Measurements from ENCODE around the gene COBL.

COBL gene

GRCh38 chr7:51340029-51340838 lies 23.6 kb upstream of the COBL start:
- no peaks in the 10 kb centered on the region for H3K36me3 Mint-ChIP-seq (ENCODE audit: low read depth)
- no peaks in the 10 kb centered on the region for H3K9me3 Mint-ChIP-seq
- no peak overlapping the region for H3K27ac Mint-ChIP-seq
- H3K4me1 Mint-ChIP-seq (ENCODE audit: low read depth) = no peaks in the 10 kb centered on the region
- H3K27me3 Mint-ChIP-seq (ENCODE audit: low read depth) = peaks cover 3% of the 10 kb centered on the region
- no peak overlapping the region for H3K4me3 Mint-ChIP-seq

DNA sequence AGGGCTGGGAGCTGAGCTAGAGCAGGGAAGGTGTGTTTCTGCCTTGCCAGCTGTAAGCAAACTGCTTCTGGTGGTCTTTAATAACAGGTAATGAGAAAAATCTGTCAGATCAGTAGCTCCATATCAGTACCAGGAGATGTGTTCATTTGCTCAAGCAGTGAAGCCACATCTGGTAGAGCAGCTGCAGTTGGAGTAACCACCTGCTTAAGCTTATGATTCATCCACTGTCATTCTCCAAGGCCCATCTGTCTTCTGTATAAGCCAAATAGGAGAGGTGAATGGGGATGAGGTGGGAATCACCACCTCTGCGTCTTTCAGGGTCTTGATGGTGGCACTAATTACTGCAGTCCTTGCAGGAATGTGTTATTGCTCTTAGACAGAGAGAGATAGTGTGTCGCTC lies 18.4 kb upstream of the COBL start:
- Mint-ChIP-seq H3K4me1 (ENCODE audit: low read depth) (no peaks in the 10 kb centered on the region), H3K27ac (no peak overlapping the region), H3K9me3 (no peaks in the 10 kb centered on the region), H3K27me3 (ENCODE audit: low read depth) (no peaks in the 10 kb centered on the region), H3K36me3 (ENCODE audit: low read depth) (no peaks in the 10 kb centered on the region), H3K4me3 (no peak overlapping the region)

DNA sequence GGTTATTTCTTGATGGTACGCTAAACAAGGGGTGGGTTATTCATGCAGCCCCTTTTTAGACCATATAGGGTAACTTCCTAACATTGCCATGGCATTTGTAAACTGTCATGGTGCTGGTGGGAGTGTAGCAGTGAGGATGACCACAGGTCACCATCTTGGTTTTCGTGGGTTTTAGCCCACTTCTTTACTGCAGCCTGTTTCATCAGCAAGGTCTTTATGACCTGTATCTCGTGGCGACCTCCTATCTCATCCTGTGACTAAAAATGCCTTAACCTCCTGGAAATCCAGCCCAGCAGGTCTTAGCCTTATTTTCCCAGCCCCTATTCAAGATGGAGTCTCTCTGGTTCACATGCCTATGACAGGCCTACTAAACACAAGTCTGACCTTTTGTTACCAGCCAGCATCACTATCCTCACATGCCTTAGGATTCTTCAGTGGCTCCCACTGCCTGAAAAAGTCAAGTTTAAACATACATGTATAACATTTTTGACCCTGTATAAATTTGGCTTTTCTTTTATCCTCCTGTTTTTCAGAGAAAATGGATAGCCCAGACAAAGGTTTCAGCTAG lies 13.2 kb upstream of the COBL start:
- Mint-ChIP-seq H3K27ac (no peak overlapping the region), H3K4me1 (ENCODE audit: low read depth) (no peaks in the 10 kb centered on the region), H3K9me3 (no peaks in the 10 kb centered on the region), H3K27me3 (ENCODE audit: low read depth) (no peaks in the 10 kb centered on the region), H3K36me3 (ENCODE audit: low read depth) (no peaks in the 10 kb centered on the region), H3K4me3 (no peak overlapping the region)

DNA sequence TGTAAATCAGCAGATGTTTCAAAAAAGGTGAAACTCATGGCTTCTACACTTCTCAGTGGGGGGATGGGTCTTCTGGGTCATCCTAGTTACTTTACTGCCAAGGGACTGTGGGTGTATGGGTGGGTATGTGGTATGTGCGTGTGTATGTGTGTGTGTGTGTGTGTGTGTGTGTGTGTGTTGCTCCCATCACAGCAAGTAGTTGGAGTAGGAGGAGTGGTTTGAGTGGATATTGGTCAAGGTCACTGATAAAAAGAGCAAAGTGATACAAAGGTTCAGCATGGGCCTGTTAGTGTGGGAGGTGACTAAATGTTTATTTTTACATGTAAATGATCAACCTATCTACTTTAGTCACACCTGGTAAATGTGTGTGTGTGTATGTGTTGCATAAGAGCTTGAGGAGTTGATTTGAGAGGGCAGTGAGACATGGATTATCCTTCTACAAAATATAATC lies 11.8 kb upstream of the COBL start:
- H3K4me1 Mint-ChIP-seq (ENCODE audit: low read depth) = no peaks in the 10 kb centered on the region
- H3K4me3 Mint-ChIP-seq = no peak overlapping the region
- no peaks in the 10 kb centered on the region for H3K9me3 Mint-ChIP-seq
- H3K27ac Mint-ChIP-seq = no peak overlapping the region
- H3K36me3 Mint-ChIP-seq (ENCODE audit: low read depth) = no peaks in the 10 kb centered on the region
- no peaks in the 10 kb centered on the region for H3K27me3 Mint-ChIP-seq (ENCODE audit: low read depth)

GRCh38 chr7:51327287-51327717 lies 10.7 kb upstream of the COBL start:
- no peaks in the 10 kb centered on the region for H3K27me3 Mint-ChIP-seq (ENCODE audit: low read depth)
- no peak overlapping the region for H3K27ac Mint-ChIP-seq
- H3K9me3 Mint-ChIP-seq = no peaks in the 10 kb centered on the region
- no peaks in the 10 kb centered on the region for H3K36me3 Mint-ChIP-seq (ENCODE audit: low read depth)
- H3K4me1 Mint-ChIP-seq (ENCODE audit: low read depth) = no peaks in the 10 kb centered on the region
- H3K4me3 Mint-ChIP-seq = no peak overlapping the region

DNA sequence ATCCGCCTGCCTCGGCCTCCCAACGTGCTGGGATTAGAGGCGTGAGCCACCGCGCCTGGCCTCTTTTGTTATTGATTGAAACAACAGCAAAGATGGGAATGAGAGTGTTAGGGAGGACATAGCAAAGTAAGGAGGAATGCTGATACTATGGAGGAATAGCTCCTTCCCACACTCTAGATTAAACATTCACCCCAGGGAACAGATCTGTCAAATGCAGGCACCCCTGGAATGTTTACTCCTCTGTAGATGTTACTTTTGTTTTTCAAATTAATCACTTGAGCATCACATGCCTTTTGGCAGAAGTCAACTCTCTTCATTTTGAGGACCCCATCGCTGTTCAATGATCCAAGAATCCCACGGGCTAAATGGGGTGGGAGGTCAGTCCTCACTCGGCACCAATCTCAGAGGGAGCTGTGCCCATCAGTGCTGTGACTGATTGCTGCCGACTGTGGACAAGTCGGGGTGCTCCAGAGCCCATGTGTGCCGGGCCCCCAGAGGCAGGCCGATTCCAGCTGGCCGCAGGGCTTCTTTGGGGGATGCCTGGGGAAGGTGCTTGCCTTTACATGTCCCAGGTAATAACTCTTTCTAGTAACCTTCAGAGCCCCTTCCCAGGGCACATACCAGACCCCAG lies 10.2 kb upstream of the COBL start:
- Mint-ChIP-seq H3K4me3 (no peak overlapping the region), H3K4me1 (ENCODE audit: low read depth) (no peaks in the 10 kb centered on the region), H3K27ac (no peak overlapping the region), H3K27me3 (ENCODE audit: low read depth) (no peaks in the 10 kb centered on the region), H3K36me3 (ENCODE audit: low read depth) (no peaks in the 10 kb centered on the region), H3K9me3 (no peaks in the 10 kb centered on the region)

GRCh38 chr7:51325908-51326307 lies 9.3 kb upstream of the COBL start:
- Mint-ChIP-seq H3K27me3 (ENCODE audit: low read depth) (no peaks in the 10 kb centered on the region), H3K4me3 (no peak overlapping the region), H3K4me1 (ENCODE audit: low read depth) (no peaks in the 10 kb centered on the region), H3K9me3 (no peaks in the 10 kb centered on the region), H3K36me3 (ENCODE audit: low read depth) (no peaks in the 10 kb centered on the region), H3K27ac (no peak overlapping the region)

- Mint-ChIP-seq H3K4me3 (no peak overlapping the region), H3K9me3 (no peaks in the 10 kb centered on the region), H3K4me1 (ENCODE audit: low read depth) (no peaks in the 10 kb centered on the region), H3K27me3 (ENCODE audit: low read depth) (no peaks in the 10 kb centered on the region), H3K36me3 (ENCODE audit: low read depth) (no peaks in the 10 kb centered on the region), H3K27ac (no peak overlapping the region)
Observed at GRCh38 chr7:51325261-51325676, 8.7 kb upstream of the COBL start.

- Mint-ChIP-seq H3K9me3 (no peaks in the 10 kb centered on the region), H3K36me3 (ENCODE audit: low read depth) (no peaks in the 10 kb centered on the region), H3K4me3 (no peak overlapping the region), H3K27me3 (ENCODE audit: low read depth) (peaks cover 4% of the 10 kb centered on the region), H3K27ac (no peak overlapping the region), H3K4me1 (ENCODE audit: low read depth) (no peaks in the 10 kb centered on the region)
Observed at GRCh38 chr7:51324206-51324898, 7.7 kb upstream of the COBL start.

- H3K9me3 Mint-ChIP-seq = no peaks in the 10 kb centered on the region
- H3K4me3 Mint-ChIP-seq = no peak overlapping the region
- H3K27ac Mint-ChIP-seq = no peak overlapping the region
- H3K27me3 Mint-ChIP-seq (ENCODE audit: low read depth) = peaks cover 27% of the 10 kb centered on the region
- H3K36me3 Mint-ChIP-seq (ENCODE audit: low read depth) = no peaks in the 10 kb centered on the region
- H3K4me1 Mint-ChIP-seq (ENCODE audit: low read depth) = no peaks in the 10 kb centered on the region
Observed at GRCh38 chr7:51321961-51322515, 5.4 kb upstream of the COBL start.

GRCh38 chr7:51318886-51319579 lies 2.4 kb upstream of the COBL start:
- H3K9me3 Mint-ChIP-seq = no peaks in the 10 kb centered on the region
- no peaks in the 10 kb centered on the region for H3K36me3 Mint-ChIP-seq (ENCODE audit: low read depth)
- H3K27me3 Mint-ChIP-seq (ENCODE audit: low read depth) = peaks cover 48% of the 10 kb centered on the region
- H3K4me3 Mint-ChIP-seq = no peak overlapping the region
- no peak overlapping the region for H3K27ac Mint-ChIP-seq
- peaks cover 2% of the 10 kb centered on the region for H3K4me1 Mint-ChIP-seq (ENCODE audit: low read depth)

- H3K9me3 Mint-ChIP-seq = no peaks in the 10 kb centered on the region
- H3K27ac Mint-ChIP-seq = no peak overlapping the region
- peaks cover 2% of the 10 kb centered on the region for H3K4me1 Mint-ChIP-seq (ENCODE audit: low read depth)
- H3K4me3 Mint-ChIP-seq = no peak overlapping the region
- H3K36me3 Mint-ChIP-seq (ENCODE audit: low read depth) = no peaks in the 10 kb centered on the region
- H3K27me3 Mint-ChIP-seq (ENCODE audit: low read depth) = peaks cover 55% of the 10 kb centered on the region
Observed at GRCh38 chr7:51318001-51318400, 1.4 kb upstream of the COBL start.

DNA sequence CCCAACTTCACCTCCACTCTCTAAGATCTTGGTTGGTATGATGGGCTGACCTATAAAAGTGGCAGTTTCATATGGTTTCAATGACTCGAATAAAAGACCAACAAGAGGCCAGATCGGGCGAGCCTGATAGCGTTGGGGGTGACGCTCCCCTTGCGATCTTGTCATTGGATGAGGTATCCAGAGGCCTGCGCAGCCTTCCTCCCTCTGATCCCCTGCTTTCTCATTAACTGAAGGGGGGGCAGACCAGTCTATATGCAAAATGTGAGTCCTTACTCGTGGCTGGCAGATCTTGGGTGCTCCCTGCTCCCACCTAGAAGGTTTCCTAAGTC lies 937 bp upstream of the COBL start:
- H3K4me1 Mint-ChIP-seq (ENCODE audit: low read depth) = peaks cover 2% of the 10 kb centered on the region
- H3K27me3 Mint-ChIP-seq (ENCODE audit: low read depth) = peaks cover 56% of the 10 kb centered on the region
- no peak overlapping the region for H3K27ac Mint-ChIP-seq
- H3K36me3 Mint-ChIP-seq (ENCODE audit: low read depth) = no peaks in the 10 kb centered on the region
- no peaks in the 10 kb centered on the region for H3K9me3 Mint-ChIP-seq
- no peak overlapping the region for H3K4me3 Mint-ChIP-seq

- no peak overlapping the region for H3K27ac Mint-ChIP-seq
- no peak overlapping the region for H3K4me3 Mint-ChIP-seq
- H3K27me3 Mint-ChIP-seq (ENCODE audit: low read depth) = peaks cover 61% of the 10 kb centered on the region
- peaks cover 2% of the 10 kb centered on the region for H3K4me1 Mint-ChIP-seq (ENCODE audit: low read depth)
- no peaks in the 10 kb centered on the region for H3K9me3 Mint-ChIP-seq
- no peaks in the 10 kb centered on the region for H3K36me3 Mint-ChIP-seq (ENCODE audit: low read depth)
Observed at GRCh38 chr7:51316262-51316665, 345 bp downstream of the COBL start.
